Karpas-422 (cell line): ENCODE data around the gene PCSK7. TPM values are rescaled to one million over a fixed set of nuclear protein-coding genes. Genes with fewer than 3 reads are reported as not detected.

Experiments used
- DNase-seq: peaks from one replicate; pipeline ENCODE4 v3.0.0-alpha.2; 2015
- H2AFZ ChIP-seq: fragments of 200-600 bp; sonication (generic); 2 replicates; pipeline ENCODE4 v1.6.1; 2014; ENCODE audit warnings: antibody characterized with exemption, low read length, mixed read lengths
- H3K27ac ChIP-seq: fragments of 200-600 bp; sonication (generic); 2 replicates; pipeline ENCODE4 v1.5.1; 2014; ENCODE audit warnings: mild to moderate bottlenecking, low read length, moderate library complexity
- H3K27me3 ChIP-seq: fragments of 200-600 bp; sonication (generic); 2 replicates; pipeline ENCODE4 v1.6.1; 2014; ENCODE audit warnings: low read length, mixed read lengths
- H3K36me3 ChIP-seq: fragments of 200-600 bp; sonication (generic); 2 replicates; pipeline ENCODE4 v1.6.1; 2014; ENCODE audit warnings: low read length, mixed read lengths; ENCODE audit not compliant: insufficient read depth
- H3K4me1 ChIP-seq: fragments of 200-600 bp; sonication (generic); 2 replicates; pipeline ENCODE4 v1.6.1; 2014; ENCODE audit warnings: mild to moderate bottlenecking, low read length, mixed read lengths
- H3K4me2 ChIP-seq: fragments of 200-600 bp; sonication (generic); 2 replicates; pipeline ENCODE4 v1.6.1; 2014; ENCODE audit warnings: low read length, low read depth, mild to moderate bottlenecking; ENCODE audit not compliant: poor library complexity, severe bottlenecking
- H3K4me3 ChIP-seq: fragments of 200-600 bp; sonication (generic); 2 replicates; pipeline ENCODE4 v1.5.1; 2014; ENCODE audit warnings: mild to moderate bottlenecking, antibody characterized with exemption, low read length, mixed read lengths
- H3K79me2 ChIP-seq: fragments of 200-600 bp; sonication (generic); 2 replicates; pipeline ENCODE4 v1.6.1; 2014; ENCODE audit warnings: mild to moderate bottlenecking, low read length, mixed read lengths
- H3K9ac ChIP-seq: fragments of 200-600 bp; sonication (generic); 2 replicates; pipeline ENCODE4 v1.6.0; 2014; ENCODE audit warnings: low read length
- H3K9me2 ChIP-seq: fragments of 200-600 bp; sonication (generic), shearing (Covaris generic); replicated peaks from 2 replicates; pipeline ENCODE4 v1.6.0; 2014; ENCODE audit warnings: mild to moderate bottlenecking, low read length, moderate library complexity; ENCODE audit not compliant: insufficient read depth
- H3K9me3 ChIP-seq: fragments of 300-700, 200-600 bp; sonication (generic); 2 replicates; pipeline ENCODE4 v1.6.1; 2014; ENCODE audit warnings: low read length, mixed read lengths
- H4K20me1 ChIP-seq: fragments of 200-600 bp; sonication (generic); 2 replicates; pipeline ENCODE4 v1.6.1; 2014; ENCODE audit warnings: mild to moderate bottlenecking, antibody characterized with exemption, low read length, low read depth; ENCODE audit not compliant: insufficient read depth
- total RNA-seq: library from RNA; depleted of rRNA; stranded (reverse); fragments of >200 nt; shearing (Covaris generic); gene quantifications from 2 replicates; pipeline ENCODE4 v1.2.3, GENCODE V29; 2014; ENCODE audit warnings: low replicate concordance

PCSK7 gene
- total RNA-seq, 1 experiment from 2014 or later = 14.3 TPM

- DNase-seq = no peak
- no peak overlapping the region for H3K4me3 ChIP-seq
- H3K9me2 ChIP-seq = no peaks in the 10 kb centered on the region
- no peaks in the 10 kb centered on the region for H3K4me1 ChIP-seq
- no peak overlapping the region for H3K4me2 ChIP-seq
- H3K36me3 ChIP-seq = no peaks in the 10 kb centered on the region
- H3K9me3 ChIP-seq = no peaks in the 10 kb centered on the region
- no peaks in the 10 kb centered on the region for H4K20me1 ChIP-seq
- H3K9ac ChIP-seq = no peak overlapping the region
- H3K79me2 ChIP-seq = no peaks in the 10 kb centered on the region
- no peaks in the 10 kb centered on the region for H3K27me3 ChIP-seq
- no peak overlapping the region for H3K27ac ChIP-seq
- no peak overlapping the region for H2AFZ ChIP-seq
These were observed 30.8 kb downstream of the PCSK7 start for GRCh38 chr11:117200813-117201657.

- no peak overlapping the region for H3K4me2 ChIP-seq
- no peak overlapping the region for H2AFZ ChIP-seq
- H3K36me3 ChIP-seq = no peaks in the 10 kb centered on the region
- no peaks in the 10 kb centered on the region for H4K20me1 ChIP-seq
- H3K4me3 ChIP-seq = no peak overlapping the region
- DNase-seq = no peak
- no peaks in the 10 kb centered on the region for H3K4me1 ChIP-seq
- H3K27ac ChIP-seq = no peak overlapping the region
- no peaks in the 10 kb centered on the region for H3K9me2 ChIP-seq
- H3K79me2 ChIP-seq = no peaks in the 10 kb centered on the region
- H3K9ac ChIP-seq = no peak overlapping the region
- no peaks in the 10 kb centered on the region for H3K27me3 ChIP-seq
- no peaks in the 10 kb centered on the region for H3K9me3 ChIP-seq
These were observed 31.7 kb downstream of the PCSK7 start for GRCh38 chr11:117199916-117200812.

GRCh38 chr11:117199053-117199915 lies 32.6 kb downstream of the PCSK7 start, which contains the start of gene TAGLN:
Gene TAGLN (plus strand): TSS chr11:117199370. CDS start chr11:117203014, 3,644 bp downstream.
- no peaks in the 10 kb centered on the region for H4K20me1 ChIP-seq
- H3K4me3 ChIP-seq = no peak within 1 kb of the TSS
- H3K9me3 ChIP-seq = no peaks in the 10 kb centered on the region
- no peaks in the 10 kb centered on the region for H3K4me1 ChIP-seq
- no peaks in the 10 kb centered on the region for H3K36me3 ChIP-seq
- H2AFZ ChIP-seq = no peak within 1 kb of the TSS
- H3K9ac ChIP-seq = no peak within 1 kb of the TSS
- DNase-seq = no peak
- H3K27ac ChIP-seq = no peak within 1 kb of the TSS
- no peaks in the 10 kb centered on the region for H3K27me3 ChIP-seq
- H3K79me2 ChIP-seq = no peaks in the 10 kb centered on the region
- H3K4me2 ChIP-seq = no peak within 1 kb of the TSS
- H3K9me2 ChIP-seq = no peaks in the 10 kb centered on the region

- no peaks in the 10 kb centered on the region for H3K79me2 ChIP-seq
- no peaks in the 10 kb centered on the region for H3K4me1 ChIP-seq
- H3K9ac ChIP-seq = no peak overlapping the region
- H3K27ac ChIP-seq = no peak overlapping the region
- no peak overlapping the region for H3K4me3 ChIP-seq
- no peaks in the 10 kb centered on the region for H3K27me3 ChIP-seq
- no peak overlapping the region for H2AFZ ChIP-seq
- H3K9me2 ChIP-seq = no peaks in the 10 kb centered on the region
- no peak for DNase-seq
- no peaks in the 10 kb centered on the region for H3K36me3 ChIP-seq
- no peaks in the 10 kb centered on the region for H4K20me1 ChIP-seq
- no peak overlapping the region for H3K4me2 ChIP-seq
- H3K9me3 ChIP-seq = no peaks in the 10 kb centered on the region
These were observed 33.3 kb downstream of the PCSK7 start for GRCh38 chr11:117198613-117199012.

GRCh38 chr11:117197516-117198456 lies 34.1 kb downstream of the PCSK7 start:
- H3K9ac ChIP-seq = no peak overlapping the region
- H3K27ac ChIP-seq = no peak overlapping the region
- H2AFZ ChIP-seq = no peak overlapping the region
- H3K36me3 ChIP-seq = no peaks in the 10 kb centered on the region
- no peak overlapping the region for H3K4me3 ChIP-seq
- H3K79me2 ChIP-seq = no peaks in the 10 kb centered on the region
- peak; percentile 43 for DNase-seq
- H3K9me2 ChIP-seq = no peaks in the 10 kb centered on the region
- no peaks in the 10 kb centered on the region for H3K4me1 ChIP-seq
- no peaks in the 10 kb centered on the region for H3K27me3 ChIP-seq
- no peak overlapping the region for H3K4me2 ChIP-seq
- H3K9me3 ChIP-seq = no peaks in the 10 kb centered on the region
- H4K20me1 ChIP-seq = no peaks in the 10 kb centered on the region

DNA sequence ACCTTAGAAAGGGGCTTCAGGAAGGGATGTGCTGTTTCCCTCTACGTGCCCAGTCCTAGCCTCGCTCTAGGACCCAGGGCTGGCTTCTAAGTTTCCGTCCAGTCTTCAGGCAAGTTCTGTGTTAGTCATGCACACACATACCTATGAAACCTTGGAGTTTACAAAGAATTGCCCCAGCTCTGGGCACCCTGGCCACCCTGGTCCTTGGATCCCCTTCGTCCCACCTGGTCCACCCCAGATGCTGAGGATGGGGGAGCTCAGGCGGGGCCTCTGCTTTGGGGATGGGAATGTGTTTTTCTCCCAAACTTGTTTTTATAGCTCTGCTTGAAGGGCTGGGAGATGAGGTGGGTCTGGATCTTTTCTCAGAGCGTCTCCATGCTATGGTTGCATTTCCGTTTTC lies 34.9 kb downstream of the PCSK7 start:
- no peaks in the 10 kb centered on the region for H3K27me3 ChIP-seq
- H3K4me2 ChIP-seq = no peak overlapping the region
- H3K9me2 ChIP-seq = no peaks in the 10 kb centered on the region
- H3K9ac ChIP-seq = no peak overlapping the region
- no peaks in the 10 kb centered on the region for H3K9me3 ChIP-seq
- H3K27ac ChIP-seq = no peak overlapping the region
- no peak overlapping the region for H3K4me3 ChIP-seq
- H3K4me1 ChIP-seq = no peaks in the 10 kb centered on the region
- no peak for DNase-seq
- no peaks in the 10 kb centered on the region for H3K79me2 ChIP-seq
- no peaks in the 10 kb centered on the region for H3K36me3 ChIP-seq
- no peak overlapping the region for H2AFZ ChIP-seq
- no peaks in the 10 kb centered on the region for H4K20me1 ChIP-seq

DNA sequence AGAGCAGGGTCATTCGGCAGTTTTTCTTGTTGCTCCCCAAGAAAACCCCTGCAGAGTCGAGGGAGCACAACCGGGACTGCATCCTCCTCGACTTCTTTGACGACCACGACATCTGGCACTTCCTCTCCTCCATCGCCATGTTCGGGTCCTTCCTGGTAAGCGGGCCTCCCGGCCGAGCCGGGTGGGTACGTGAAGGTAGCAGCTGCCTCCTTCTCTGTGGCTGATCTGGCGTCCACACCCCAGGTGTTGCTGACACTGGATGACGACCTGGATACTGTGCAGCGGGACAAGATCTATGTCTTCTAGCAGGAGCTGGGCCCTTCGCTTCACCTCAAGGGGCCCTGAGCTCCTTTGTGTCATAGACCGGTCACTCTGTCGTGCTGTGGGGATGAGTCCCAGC lies 36.1 kb downstream of the PCSK7 start:
- H3K4me2 ChIP-seq = no peak overlapping the region
- no peak for DNase-seq
- no peak overlapping the region for H3K4me3 ChIP-seq
- H4K20me1 ChIP-seq = no peaks in the 10 kb centered on the region
- H3K27ac ChIP-seq = no peak overlapping the region
- H3K9me3 ChIP-seq = no peaks in the 10 kb centered on the region
- no peaks in the 10 kb centered on the region for H3K79me2 ChIP-seq
- no peak overlapping the region for H3K9ac ChIP-seq
- no peaks in the 10 kb centered on the region for H3K9me2 ChIP-seq
- no peaks in the 10 kb centered on the region for H3K4me1 ChIP-seq
- no peaks in the 10 kb centered on the region for H3K36me3 ChIP-seq
- H2AFZ ChIP-seq = no peak overlapping the region
- no peaks in the 10 kb centered on the region for H3K27me3 ChIP-seq
